Natural killer cell (primary cell): ENCODE results near the gene ZNF22. TPM values are rescaled to one million over a fixed set of nuclear protein-coding genes. Genes with fewer than 3 reads are reported as not detected.

ENCODE experiments used
- ATAC-seq, 3 donors: fragments of 150-1000 bp in 2 of 3; fragments of 200-7000 bp in 1 of 3; cut with Tn5 transposase; 1 replicate in 1 of 3; 2 replicates in 2 of 3; pipeline ENCODE4 v1.10.0; 2021; ENCODE audit warnings: mild to moderate bottlenecking in 2 of 3, moderate library complexity in 2 of 3
- DNase-seq, 2 donors: peaks; one replicate each; pipeline versions ENCODE4 v3.0.0 to v3.0.0-alpha.2; 2013 to 2021; ENCODE audit warnings: mixed read lengths in 1 of 2
- H3K27ac ChIP-seq: one replicate; pipeline ENCODE4 v1.5.1; 2013; ENCODE audit warnings: mild to moderate bottlenecking, low read length
- H3K27me3 ChIP-seq: one replicate; pipeline ENCODE4 v1.6.1; 2013; ENCODE audit warnings: low read length; ENCODE audit not compliant: control insufficient read depth, insufficient read depth
- H3K36me3 ChIP-seq: one replicate; pipeline ENCODE4 v1.6.1; 2013; ENCODE audit warnings: low read length; ENCODE audit not compliant: control insufficient read depth, insufficient read depth
- H3K4me1 ChIP-seq: one replicate; pipeline ENCODE4 v1.6.1; 2013; ENCODE audit warnings: low read length; ENCODE audit not compliant: control insufficient read depth, insufficient read depth
- H3K4me3 ChIP-seq: one replicate; pipeline ENCODE4 v1.5.1; 2013; ENCODE audit warnings: low read length
- H3K9me3 ChIP-seq: one replicate; pipeline ENCODE4 v1.6.1; 2013; ENCODE audit warnings: low read length; ENCODE audit not compliant: control insufficient read depth, insufficient read depth
- H3K27ac Mint-ChIP-seq, 2 donors: one replicate each; pipeline ENCODE4 v1.8.0; 2022; ENCODE audit warnings: mild to moderate bottlenecking in 2 of 2, mixed read lengths in 2 of 2, moderate library complexity in 1 of 2
- H3K27me3 Mint-ChIP-seq, 2 donors: one replicate each; pipeline ENCODE4 v1.8.0; 2022; ENCODE audit warnings: low read depth in 2 of 2, mixed read lengths in 2 of 2
- H3K36me3 Mint-ChIP-seq: one replicate; pipeline ENCODE4 v1.8.0; 2022; ENCODE audit warnings: mixed read lengths
- H3K4me1 Mint-ChIP-seq, 2 donors: one replicate each; pipeline ENCODE4 v1.8.0; 2022; ENCODE audit warnings: mixed read lengths in 2 of 2
- H3K4me3 Mint-ChIP-seq: one replicate; pipeline ENCODE4 v1.8.0; 2022; ENCODE audit warnings: mild to moderate bottlenecking, moderate library complexity, mixed read lengths
- H3K9me3 Mint-ChIP-seq, 2 donors: one replicate each; pipeline ENCODE4 v1.8.0; 2022; ENCODE audit warnings: mixed read lengths in 2 of 2
- CTCF ChIP-seq: fragments of 200-600 bp; IDR thresholded peaks from one replicate; pipeline ENCODE4 v1.8.0; 2022; ENCODE audit warnings: antibody characterized with exemption
- WGBS: methylation state at CpG from one replicate; pipeline ENCODE4 v1.1.7; 2013; ENCODE audit warnings: missing lambda C conversion rate; ENCODE audit not compliant: insufficient coverage; 5-methylcytosine and 5-hydroxymethylcytosine counted together
- intact Hi-C: fragments of 100-400 bp; cut with micrococcal nuclease; formaldehyde crosslinking; loops from one replicate; pipeline ENCODE4 v1.14.2; 2022
- total RNA-seq, 4 donors: library from RNA; stranded (reverse); fragments of 120-200 nt in 1 of 4; gene quantifications; one replicate each; pipeline versions ENCODE4 v1.2.3 to v1.2.4, GENCODE V29; 2013 to 2022

ZNF22 gene
- total RNA-seq, 3 donors from 2014 or later (not counting 1 experiment from before 2014, with no cell fraction given): 24.2 to 31.8 (median 25.0) TPM

GRCh38 chr10:44988957-44989585 is 11.7 kb upstream of the ZNF22 start:
- DNase-seq: no peak
- Mint-ChIP-seq H3K36me3 (peaks cover 14% of the 10 kb centered on the region), H3K4me3 (no peak overlapping the region), H3K27ac (no peak overlapping the region), H3K4me1 (peaks cover 0 to 5% of the 10 kb centered on the region in 2 donors), H3K27me3 (no peaks in the 10 kb centered on the region), H3K9me3 (no peaks in the 10 kb centered on the region)
- no peak for TF ChIP-seq CTCF
- 87% methylated on average over 9 of the region's 10 CpGs for WGBS
- Histone ChIP-seq H3K9me3 (no peaks in the 10 kb centered on the region), H3K27me3 (no peaks in the 10 kb centered on the region), H3K36me3 (peaks cover 14% of the 10 kb centered on the region), H3K4me1 (no peaks in the 10 kb centered on the region), H3K4me3 (no peak overlapping the region), H3K27ac (no peak overlapping the region)
- intact Hi-C loops: no loop called here
- no peak for ATAC-seq

GRCh38 chr10:44989597-44990301 is 11.0 kb upstream of the ZNF22 start:
- no peaks in the 10 kb centered on the region for H3K27me3 ChIP-seq
- no peaks in the 10 kb centered on the region for H3K9me3 ChIP-seq
- intact Hi-C loops: no loop called here
- no peak overlapping the region for H3K4me3 ChIP-seq
- 81% methylated on average over 13 of the region's 14 CpGs for WGBS
- Mint-ChIP-seq H3K27me3 (no peaks in the 10 kb centered on the region), H3K27ac (no peak overlapping the region), H3K36me3 (peaks cover 14% of the 10 kb centered on the region), H3K4me1 (peaks cover 2 to 12% of the 10 kb centered on the region in 2 donors), H3K4me3 (no peak overlapping the region), H3K9me3 (no peaks in the 10 kb centered on the region)
- TF ChIP-seq CTCF: no peak
- no peak overlapping the region for H3K27ac ChIP-seq
- H3K4me1 ChIP-seq: peaks cover 6% of the 10 kb centered on the region
- DNase-seq (no peak), ATAC-seq (no peak)
- peaks cover 11% of the 10 kb centered on the region for H3K36me3 ChIP-seq

- H3K4me1 Mint-ChIP-seq: peaks cover 7 to 17% of the 10 kb centered on the region in 2 donors
- H3K9me3 ChIP-seq: no peaks in the 10 kb centered on the region
- no peak for ATAC-seq
- no peaks in the 10 kb centered on the region for H3K9me3 Mint-ChIP-seq
- WGBS: 32% methylated on average over 8 of the region's 8 CpGs
- no peak overlapping the region for H3K4me3 ChIP-seq
- DNase-seq: no peak
- H3K27me3 Mint-ChIP-seq: no peaks in the 10 kb centered on the region
- H3K4me1 ChIP-seq: peaks cover 11% of the 10 kb centered on the region
- no peak overlapping the region for H3K27ac ChIP-seq
- peaks cover 14% of the 10 kb centered on the region for H3K36me3 Mint-ChIP-seq
- intact Hi-C loops: no loop called here
- no peak overlapping the region for H3K4me3 Mint-ChIP-seq
- H3K27me3 ChIP-seq: no peaks in the 10 kb centered on the region
- H3K36me3 ChIP-seq: peaks cover 7% of the 10 kb centered on the region
- TF ChIP-seq CTCF: no peak
- no peak overlapping the region for H3K27ac Mint-ChIP-seq
Observed at GRCh38 chr10:44990302-44990655, 10.4 kb upstream of the ZNF22 start.
